ENCODE data around the gene TOGARAM1. TPM values are rescaled to one million over a fixed set of nuclear protein-coding genes. Genes with fewer than 3 reads are reported as not detected.
A peak's percentile ranks its signal among the peaks of the same experiment; 100 is the strongest.

The TOGARAM1 gene
- total and polyA plus RNA-seq, 2 experiments from 2014 or later, result 10.5 to 12.2 TPM

- H3K27me3 ChIP-seq (replicated peaks; ENCODE audit: insufficient read depth), result no peaks in the 10 kb centered on the region
- no peak overlapping the region for H3K9ac ChIP-seq
- peaks cover 66% of the 10 kb centered on the region for H3K79me2 ChIP-seq (ENCODE audit: insufficient read depth)
- H3K27ac ChIP-seq, result no peak overlapping the region
- no peaks in the 10 kb centered on the region for H3K9me3 ChIP-seq (ENCODE audit: low read depth)
- H3K9me2 ChIP-seq (ENCODE audit: insufficient read depth), result no peaks in the 10 kb centered on the region
- no peak overlapping the region for H3K4me3 ChIP-seq
- TF ChIP-seq EZH2 (IDR thresholded peaks at IDR 0.05; ENCODE audit: insufficient read depth, poor library complexity, severe bottlenecking) (no peak), EZH2phosphoT487 (IDR thresholded peaks at IDR 0.05; ENCODE audit: insufficient read depth, low read depth) (no peak)
- peaks cover 5% of the 10 kb centered on the region; the same call in 1 of the 2 replicates for H3F3A ChIP-seq (ENCODE audit: insufficient read depth)
- 96 to 97% methylated on average over 1 of the region's 1 CpG for WGBS, 2 experiments (ENCODE audit: low coverage in 1 of 2, low lambda C conversion rate in 2 of 2, missing lambda C conversion rate in 2 of 2)
- no peak for DNase-seq
- peaks cover 71% of the 10 kb centered on the region for H3K36me3 ChIP-seq (ENCODE audit: low read depth)
- H2AFZ ChIP-seq, result no peak overlapping the region
- in situ Hi-C loops (cut with MboI), result no loop called here
- H3K4me1 ChIP-seq (ENCODE audit: insufficient read depth), result no peaks in the 10 kb centered on the region
- no peak overlapping the region for H3K4me2 ChIP-seq (ENCODE audit: unreplicated experiment)
- no peaks in the 10 kb centered on the region for H4K20me1 ChIP-seq (ENCODE audit: insufficient read depth)
These were observed 142.6 kb downstream of the TOGARAM1 start for GRCh38 chr14:45104561-45104960.

- H3K27ac ChIP-seq, result no peak overlapping the region
- DNase-seq, result peak; percentile 16
These were observed 151.1 kb downstream of the TOGARAM1 start for GRCh38 chr14:45112896-45113781.

DNA sequence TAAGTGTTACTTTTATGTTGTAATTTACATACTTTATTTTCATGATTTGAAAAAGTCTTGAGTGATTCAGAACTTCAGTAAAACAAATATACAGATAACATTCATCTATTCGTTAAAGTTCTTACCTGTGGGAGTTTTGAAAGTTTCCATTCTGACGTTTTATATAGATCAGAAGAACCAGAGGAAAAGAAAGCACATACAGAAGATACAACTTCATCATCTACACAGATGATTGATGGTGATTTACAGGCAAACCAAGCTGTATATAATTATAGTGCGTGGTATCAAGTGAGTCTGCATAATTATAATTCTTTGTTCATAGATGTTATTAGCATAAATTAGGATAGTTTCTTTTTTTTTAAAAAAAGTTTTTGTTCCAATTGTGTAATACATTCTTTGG, 152.3 kb downstream of the TOGARAM1 start:
- in situ Hi-C loops (cut with MboI), result no loop called here
- H2AFZ ChIP-seq, result no peak overlapping the region
- DNase-seq, result no peak
- 48 to 57% methylated on average over 3 of the region's 3 CpGs for WGBS, 2 experiments (ENCODE audit: low coverage in 1 of 2, low lambda C conversion rate in 2 of 2, missing lambda C conversion rate in 2 of 2)
- H3K9me3 ChIP-seq (ENCODE audit: low read depth), result no peaks in the 10 kb centered on the region
- no peaks in the 10 kb centered on the region for H3K27me3 ChIP-seq (replicated peaks; ENCODE audit: insufficient read depth)
- H3K9ac ChIP-seq, result no peak overlapping the region
- H3K4me1 ChIP-seq (ENCODE audit: insufficient read depth), result 0 out of 2 replicates have a peak, but pooled peaks cover 5% of the 10 kb centered on the region
- no peak overlapping the region for H3K4me2 ChIP-seq (ENCODE audit: unreplicated experiment)
- peaks cover 25% of the 10 kb centered on the region; the same call in 1 of the 2 replicates for H3F3A ChIP-seq (ENCODE audit: insufficient read depth)
- H3K9me2 ChIP-seq (ENCODE audit: insufficient read depth), result no peaks in the 10 kb centered on the region
- H3K4me3 ChIP-seq, result no peak overlapping the region
- peaks cover 39% of the 10 kb centered on the region for H3K79me2 ChIP-seq (ENCODE audit: insufficient read depth)
- no peaks in the 10 kb centered on the region for H4K20me1 ChIP-seq (ENCODE audit: insufficient read depth)
- H3K36me3 ChIP-seq (ENCODE audit: low read depth), result peaks cover 83% of the 10 kb centered on the region
- TF ChIP-seq EZH2 (IDR thresholded peaks at IDR 0.05; ENCODE audit: insufficient read depth, poor library complexity, severe bottlenecking), result no peak
- TF ChIP-seq EZH2phosphoT487 (IDR thresholded peaks at IDR 0.05; ENCODE audit: insufficient read depth, low read depth), result no peak
- H3K27ac ChIP-seq, result no peak overlapping the region

More at GRCh38 chr14:45112896-45113781, 151.1 kb downstream of the TOGARAM1 start:
- no peak for TF ChIP-seq EZH2 (IDR thresholded peaks at IDR 0.05; ENCODE audit: insufficient read depth, poor library complexity, severe bottlenecking)
- 82 to 84% methylated on average over 6 of the region's 6 CpGs for WGBS, 2 experiments (ENCODE audit: low coverage in 1 of 2, low lambda C conversion rate in 2 of 2, missing lambda C conversion rate in 2 of 2)
- H2AFZ ChIP-seq, result no peak overlapping the region
- H3K36me3 ChIP-seq (ENCODE audit: low read depth), result peaks cover 78% of the 10 kb centered on the region
- no peaks in the 10 kb centered on the region for H4K20me1 ChIP-seq (ENCODE audit: insufficient read depth)
- no peak overlapping the region for H3K9ac ChIP-seq
- peaks cover 34% of the 10 kb centered on the region for H3K79me2 ChIP-seq (ENCODE audit: insufficient read depth)
- no peaks in the 10 kb centered on the region for H3K9me2 ChIP-seq (ENCODE audit: insufficient read depth)
- H3F3A ChIP-seq (ENCODE audit: insufficient read depth), result peaks cover 25% of the 10 kb centered on the region
- H3K4me3 ChIP-seq, result no peak overlapping the region
- in situ Hi-C loops (cut with MboI), result no loop called here
- no peaks in the 10 kb centered on the region for H3K9me3 ChIP-seq (ENCODE audit: low read depth)
- no peaks in the 10 kb centered on the region for H3K27me3 ChIP-seq (replicated peaks; ENCODE audit: insufficient read depth)
- H3K4me1 ChIP-seq (ENCODE audit: insufficient read depth), result 0 out of 2 replicates have a peak, but pooled peaks cover 5% of the 10 kb centered on the region
- no peak overlapping the region for H3K4me2 ChIP-seq (ENCODE audit: unreplicated experiment)

- no peak for DNase-seq
- Histone ChIP-seq H3K36me3 (ENCODE audit: low read depth) (peaks cover 88% of the 10 kb centered on the region), H4K20me1 (ENCODE audit: insufficient read depth) (no peaks in the 10 kb centered on the region), H3K79me2 (ENCODE audit: insufficient read depth) (peaks cover 35% of the 10 kb centered on the region; the same call in 1 of the 2 replicates), H3K9me3 (ENCODE audit: low read depth) (no peaks in the 10 kb centered on the region), H3K4me2 (ENCODE audit: unreplicated experiment) (no peak overlapping the region), H3K27me3 (replicated peaks; ENCODE audit: insufficient read depth) (no peaks in the 10 kb centered on the region), H3K9ac (no peak overlapping the region), H3K4me3 (no peak overlapping the region), H3K9me2 (ENCODE audit: insufficient read depth) (no peaks in the 10 kb centered on the region), H2AFZ (no peak overlapping the region), H3K4me1 (ENCODE audit: insufficient read depth) (no peaks in the 10 kb centered on the region), H3F3A (ENCODE audit: insufficient read depth) (peaks cover 21% of the 10 kb centered on the region), H3K27ac (no peak overlapping the region)
- in situ Hi-C loops (cut with MboI), result no loop called here
- WGBS, 2 experiments (ENCODE audit: low coverage in 1 of 2, low lambda C conversion rate in 2 of 2, missing lambda C conversion rate in 2 of 2), result 74 to 78% methylated on average over 6 of the region's 6 CpGs
- TF ChIP-seq EZH2 (IDR thresholded peaks at IDR 0.05; ENCODE audit: insufficient read depth, poor library complexity, severe bottlenecking), result no peak
- TF ChIP-seq EZH2phosphoT487 (IDR thresholded peaks at IDR 0.05; ENCODE audit: insufficient read depth, low read depth), result no peak
These were observed 156.6 kb downstream of the TOGARAM1 start for GRCh38 chr14:45118594-45118993.

Data from GM23248 (cell line).